Liver (tissue), 9 donors: ENCODE data around the gene ERICH6. TPM values are rescaled to one million over a fixed set of nuclear protein-coding genes. Genes with fewer than 3 reads are reported as not detected.

Experiments used
- DNase-seq: peaks from one replicate; pipeline ENCODE4 v3.0.0-alpha.2; 2017; ENCODE audit warnings: low spot score
- H3K27ac ChIP-seq, 2 donors: one replicate each; pipeline ENCODE4 v1.7.0; 2013; ENCODE audit warnings: inconsistent platforms in 2 of 2, low read length in 2 of 2, control low read depth in 1 of 2, low read depth in 1 of 2, mild to moderate bottlenecking in 1 of 2
- H3K27me3 ChIP-seq, 4 donors: one replicate each; pipeline versions ENCODE4 v1.6.1 to v1.7.0; 2013; ENCODE audit warnings: low read length in 3 of 4, inconsistent platforms in 1 of 4, mild to moderate bottlenecking in 1 of 4, moderate library complexity in 1 of 4; ENCODE audit not compliant: control insufficient read depth in 4 of 4, insufficient read depth in 4 of 4
- H3K36me3 ChIP-seq, 4 donors: one replicate each; pipeline versions ENCODE4 v1.6.1 to v1.7.0; 2013; ENCODE audit warnings: low read length in 3 of 4, mild to moderate bottlenecking in 3 of 4, low read depth in 1 of 4, moderate library complexity in 1 of 4; ENCODE audit not compliant: control insufficient read depth in 4 of 4, insufficient read depth in 3 of 4
- H3K4me1 ChIP-seq, 4 donors: one replicate each; pipeline versions ENCODE4 v1.6.1 to v1.7.0; 2013; ENCODE audit warnings: low read length in 3 of 4, mild to moderate bottlenecking in 3 of 4, moderate library complexity in 1 of 4; ENCODE audit not compliant: control insufficient read depth in 4 of 4, insufficient read depth in 4 of 4
- H3K4me3 ChIP-seq, 3 donors: one replicate each; pipeline versions ENCODE4 v1.6.1 to v1.7.0; 2013; ENCODE audit warnings: low read length in 3 of 3, control low read depth in 1 of 3, low read depth in 1 of 3, mild to moderate bottlenecking in 1 of 3
- H3K9ac ChIP-seq, 2 donors: one replicate each; pipeline ENCODE4 v1.7.0; 2013; ENCODE audit warnings: low read length in 2 of 2, mild to moderate bottlenecking in 2 of 2, moderate library complexity in 2 of 2, control low read depth in 1 of 2, low read depth in 1 of 2
- H3K9me3 ChIP-seq, 4 donors: one replicate each; pipeline versions ENCODE4 v1.6.1 to v1.7.0; 2013; ENCODE audit warnings: low read length in 3 of 4; ENCODE audit not compliant: control insufficient read depth in 4 of 4
- EGR1 ChIP-seq, 2 donors: IDR thresholded peaks; 2 replicates each; pipeline ENCODE4 v1.6.1; 2016 to 2018; ENCODE audit warnings: antibody characterized with exemption in 2 of 2, low read depth in 2 of 2
- FOXA1 ChIP-seq: IDR thresholded peaks from 2 replicates; pipeline ENCODE4 v1.6.1; 2016; ENCODE audit warnings: antibody characterized with exemption
- FOXA2 ChIP-seq: IDR thresholded peaks from 2 replicates; pipeline ENCODE4 v1.6.1; 2016; ENCODE audit warnings: antibody characterized with exemption
- GABPA ChIP-seq, 2 donors: IDR thresholded peaks in 1 of 2; conservative IDR thresholded peaks in 1 of 2; 2 replicates each; pipeline ENCODE4 v1.6.1; 2016; ENCODE audit warnings: antibody characterized with exemption in 2 of 2, mild to moderate bottlenecking in 1 of 2, moderate library complexity in 1 of 2
- HNF4A ChIP-seq, 2 donors: conservative IDR thresholded peaks; 2 replicates each; pipeline ENCODE4 v1.6.1; 2016; ENCODE audit warnings: antibody characterized with exemption in 2 of 2, mild to moderate bottlenecking in 2 of 2
- HNF4G ChIP-seq: IDR thresholded peaks from 2 replicates; pipeline ENCODE4 v1.6.1; 2016; ENCODE audit warnings: antibody characterized with exemption
- JUND ChIP-seq, 2 donors: IDR thresholded peaks; 2 replicates each; pipeline ENCODE4 v1.6.1; 2016; ENCODE audit warnings: antibody characterized with exemption in 2 of 2
- MAX ChIP-seq: IDR thresholded peaks from 2 replicates; pipeline ENCODE4 v1.6.1; 2016; ENCODE audit warnings: antibody characterized with exemption
- NR2F2 ChIP-seq: IDR thresholded peaks from 2 replicates; pipeline ENCODE4 v1.6.1; 2016; ENCODE audit warnings: antibody characterized with exemption
- RAD21 ChIP-seq, 2 donors: IDR thresholded peaks; 2 replicates each; pipeline ENCODE4 v1.6.1; 2016; ENCODE audit warnings: antibody characterized with exemption in 2 of 2, mild to moderate bottlenecking in 2 of 2
- SP1 ChIP-seq: IDR thresholded peaks from 2 replicates; pipeline ENCODE4 v1.6.1; 2018; ENCODE audit warnings: antibody characterized with exemption, mild to moderate bottlenecking
- TAF1 ChIP-seq: conservative IDR thresholded peaks from 2 replicates; pipeline ENCODE4 v1.6.1; 2016; ENCODE audit warnings: antibody characterized with exemption, mild to moderate bottlenecking
- YY1 ChIP-seq: IDR thresholded peaks from 2 replicates; pipeline ENCODE4 v1.6.1; 2016; ENCODE audit warnings: antibody characterized with exemption, mild to moderate bottlenecking
- WGBS: extraction: QIAGEN DNeasy Blood & Tissue Kit; methylation state at CpG from one replicate; pipeline ENCODE4 v1.1.7; 2013; 5-methylcytosine and 5-hydroxymethylcytosine counted together
- polyA plus RNA-seq, 2 donors: library from polyadenylated mRNA; stranded (reverse) in 1 of 2; unstranded in 1 of 2; fragments of 200-250 nt in 1 of 2; fragments of >200 nt in 1 of 2; fragmentation: Nextera tagmentation in 1 of 2; extraction: Ambion mirVana in 1 of 2; gene quantifications; one replicate each; pipeline versions ENCODE4 v1.2.1 to v1.2.3, GENCODE V29; 2013 to 2015
- total RNA-seq, 2 donors: library from RNA; depleted of rRNA; stranded (reverse); fragments of >200 nt; gene quantifications; one replicate each; pipeline ENCODE4 v1.2.3, GENCODE V29; 2014
- TF ChIP-seq, protein P1 (sequence below): IDR thresholded peaks from 2 replicates; pipeline ENCODE4 v1.6.1; 2016; ENCODE audit warnings: antibody characterized with exemption
- TF ChIP-seq, protein P2 (sequence below): fragments of 150-350 bp; IDR thresholded peaks from 2 replicates; pipeline ENCODE4 v1.5.1; 2017; ENCODE audit warnings: improper control_type of control experiment, low read depth, low read length; ENCODE audit not compliant: missing input control
- TF ChIP-seq, protein P3 (sequence below): IDR thresholded peaks from 2 replicates; pipeline ENCODE4 v1.6.1; 2016; ENCODE audit warnings: antibody characterized with exemption, mild to moderate bottlenecking
- TF ChIP-seq, protein P4 (sequence below): IDR thresholded peaks from 2 replicates; pipeline ENCODE4 v1.6.1; 2016; ENCODE audit warnings: antibody characterized with exemption
- donor health status: healthy.
- donor health status: healthy.
- donor health status: healthy.
- donor health status: healthy.
- donor health status: healthy.

ERICH6 gene
- total and polyA plus RNA-seq, 4 donors = under 0.01 TPM; not detected in 3

DNA sequence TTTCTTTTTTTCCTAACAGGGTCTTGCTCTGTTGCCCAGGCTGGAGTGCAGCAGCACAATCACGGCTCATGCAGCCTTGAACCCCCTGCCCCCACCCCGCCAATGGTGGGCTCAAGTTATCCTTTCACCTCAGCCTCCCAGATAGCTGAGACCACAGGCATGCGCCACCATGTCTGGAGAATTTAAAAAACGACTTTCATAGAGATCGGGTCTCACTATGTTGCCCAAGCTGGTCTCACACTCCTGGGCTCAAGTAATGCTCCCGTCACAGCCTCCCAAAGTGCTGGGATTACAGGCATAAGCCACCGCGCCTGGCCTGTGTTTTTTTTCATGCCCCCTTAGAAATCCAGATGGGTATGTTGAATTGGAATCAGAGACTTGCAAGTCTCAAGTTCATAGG, 40.3 kb downstream of the ERICH6 start:
- no peak for DNase-seq
- TF ChIP-seq, protein P1, sequence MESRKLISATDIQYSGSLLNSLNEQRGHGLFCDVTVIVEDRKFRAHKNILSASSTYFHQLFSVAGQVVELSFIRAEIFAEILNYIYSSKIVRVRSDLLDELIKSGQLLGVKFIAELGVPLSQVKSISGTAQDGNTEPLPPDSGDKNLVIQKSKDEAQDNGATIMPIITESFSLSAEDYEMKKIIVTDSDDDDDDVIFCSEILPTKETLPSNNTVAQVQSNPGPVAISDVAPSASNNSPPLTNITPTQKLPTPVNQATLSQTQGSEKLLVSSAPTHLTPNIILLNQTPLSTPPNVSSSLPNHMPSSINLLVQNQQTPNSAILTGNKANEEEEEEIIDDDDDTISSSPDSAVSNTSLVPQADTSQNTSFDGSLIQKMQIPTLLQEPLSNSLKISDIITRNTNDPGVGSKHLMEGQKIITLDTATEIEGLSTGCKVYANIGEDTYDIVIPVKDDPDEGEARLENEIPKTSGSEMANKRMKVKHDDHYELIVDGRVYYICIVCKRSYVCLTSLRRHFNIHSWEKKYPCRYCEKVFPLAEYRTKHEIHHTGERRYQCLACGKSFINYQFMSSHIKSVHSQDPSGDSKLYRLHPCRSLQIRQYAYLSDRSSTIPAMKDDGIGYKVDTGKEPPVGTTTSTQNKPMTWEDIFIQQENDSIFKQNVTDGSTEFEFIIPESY = no peak
- no peak for TF ChIP-seq RAD21 (IDR thresholded peaks at IDR 0.05)
- TF ChIP-seq, protein P2, sequence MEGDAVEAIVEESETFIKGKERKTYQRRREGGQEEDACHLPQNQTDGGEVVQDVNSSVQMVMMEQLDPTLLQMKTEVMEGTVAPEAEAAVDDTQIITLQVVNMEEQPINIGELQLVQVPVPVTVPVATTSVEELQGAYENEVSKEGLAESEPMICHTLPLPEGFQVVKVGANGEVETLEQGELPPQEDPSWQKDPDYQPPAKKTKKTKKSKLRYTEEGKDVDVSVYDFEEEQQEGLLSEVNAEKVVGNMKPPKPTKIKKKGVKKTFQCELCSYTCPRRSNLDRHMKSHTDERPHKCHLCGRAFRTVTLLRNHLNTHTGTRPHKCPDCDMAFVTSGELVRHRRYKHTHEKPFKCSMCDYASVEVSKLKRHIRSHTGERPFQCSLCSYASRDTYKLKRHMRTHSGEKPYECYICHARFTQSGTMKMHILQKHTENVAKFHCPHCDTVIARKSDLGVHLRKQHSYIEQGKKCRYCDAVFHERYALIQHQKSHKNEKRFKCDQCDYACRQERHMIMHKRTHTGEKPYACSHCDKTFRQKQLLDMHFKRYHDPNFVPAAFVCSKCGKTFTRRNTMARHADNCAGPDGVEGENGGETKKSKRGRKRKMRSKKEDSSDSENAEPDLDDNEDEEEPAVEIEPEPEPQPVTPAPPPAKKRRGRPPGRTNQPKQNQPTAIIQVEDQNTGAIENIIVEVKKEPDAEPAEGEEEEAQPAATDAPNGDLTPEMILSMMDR = no peak
- H3K9me3 ChIP-seq = no peaks in the 10 kb centered on the region
- no peaks in the 10 kb centered on the region for H3K4me1 ChIP-seq
- 89% methylated on average over 8 of the region's 8 CpGs for WGBS
- H3K36me3 ChIP-seq = no peaks in the 10 kb centered on the region
- no peak overlapping the region for H3K27ac ChIP-seq
- no peak overlapping the region for H3K4me3 ChIP-seq
- H3K27me3 ChIP-seq = no peaks in the 10 kb centered on the region
- no peak overlapping the region for H3K9ac ChIP-seq

DNA sequence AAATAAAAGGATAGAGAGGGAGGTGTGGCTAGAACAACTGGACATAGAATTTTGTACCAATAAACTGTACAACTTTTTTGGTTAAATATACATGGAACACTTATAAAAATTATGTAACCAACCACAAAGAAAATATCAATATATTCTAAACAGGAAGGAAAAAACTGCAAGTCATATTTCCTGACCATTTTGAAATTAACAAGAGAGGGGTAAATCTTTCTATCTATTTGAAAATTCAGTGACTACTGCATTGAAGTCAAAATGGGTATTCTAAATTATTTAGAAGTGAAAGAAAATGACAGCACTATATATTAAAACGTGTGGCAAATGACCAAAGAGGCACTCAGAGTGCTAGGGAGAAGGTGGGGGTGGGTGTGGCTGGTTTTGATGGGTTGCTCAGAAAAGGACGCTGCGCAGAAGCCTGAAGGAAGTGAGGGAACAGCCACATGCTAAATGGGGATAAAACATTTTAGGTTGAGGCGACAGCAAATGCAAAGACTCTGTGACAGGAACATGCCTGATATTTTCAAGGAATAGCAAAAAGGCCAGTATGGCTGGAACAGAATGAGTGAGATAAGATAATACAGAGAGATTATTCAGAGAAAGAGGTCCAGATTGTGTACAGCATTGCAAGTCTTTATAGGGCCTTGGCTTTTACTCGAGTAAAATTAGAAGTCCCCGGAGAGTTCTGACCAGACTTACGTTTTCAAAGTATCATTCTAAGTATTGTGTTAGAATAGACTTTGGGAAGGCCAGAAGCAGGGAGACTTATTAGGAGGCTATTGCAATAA, 41.1 kb downstream of the ERICH6 start:
- H3K27ac ChIP-seq = no peak overlapping the region
- H3K4me3 ChIP-seq = no peak overlapping the region
- no peaks in the 10 kb centered on the region for H3K27me3 ChIP-seq
- H3K4me1 ChIP-seq = no peaks in the 10 kb centered on the region
- DNase-seq = no peak
- no peaks in the 10 kb centered on the region for H3K9me3 ChIP-seq
- 77% methylated on average over 7 of the region's 7 CpGs for WGBS
- no peaks in the 10 kb centered on the region for H3K36me3 ChIP-seq
- H3K9ac ChIP-seq = no peak overlapping the region
- TF ChIP-seq HNF4A (conservative IDR thresholded peaks at IDR 0.05) (no peak), MAX (no peak), HNF4G (no peak), RAD21 (IDR thresholded peaks at IDR 0.05) (no peak), SP1 (no peak), TAF1 (no peak), GABPA (IDR thresholded peaks at IDR 0.05 in 1 of 2, conservative IDR thresholded peaks at IDR 0.05 in 1 of 2) (no peak), NR2F2 (no peak), YY1 (no peak), JUND (IDR thresholded peaks at IDR 0.05) (no peak), EGR1 (IDR thresholded peaks at IDR 0.05; ENCODE audit: low read depth in 2 of 2) (no peak), FOXA1 (no peak), FOXA2 (no peak)
- TF ChIP-seq, protein P3, sequence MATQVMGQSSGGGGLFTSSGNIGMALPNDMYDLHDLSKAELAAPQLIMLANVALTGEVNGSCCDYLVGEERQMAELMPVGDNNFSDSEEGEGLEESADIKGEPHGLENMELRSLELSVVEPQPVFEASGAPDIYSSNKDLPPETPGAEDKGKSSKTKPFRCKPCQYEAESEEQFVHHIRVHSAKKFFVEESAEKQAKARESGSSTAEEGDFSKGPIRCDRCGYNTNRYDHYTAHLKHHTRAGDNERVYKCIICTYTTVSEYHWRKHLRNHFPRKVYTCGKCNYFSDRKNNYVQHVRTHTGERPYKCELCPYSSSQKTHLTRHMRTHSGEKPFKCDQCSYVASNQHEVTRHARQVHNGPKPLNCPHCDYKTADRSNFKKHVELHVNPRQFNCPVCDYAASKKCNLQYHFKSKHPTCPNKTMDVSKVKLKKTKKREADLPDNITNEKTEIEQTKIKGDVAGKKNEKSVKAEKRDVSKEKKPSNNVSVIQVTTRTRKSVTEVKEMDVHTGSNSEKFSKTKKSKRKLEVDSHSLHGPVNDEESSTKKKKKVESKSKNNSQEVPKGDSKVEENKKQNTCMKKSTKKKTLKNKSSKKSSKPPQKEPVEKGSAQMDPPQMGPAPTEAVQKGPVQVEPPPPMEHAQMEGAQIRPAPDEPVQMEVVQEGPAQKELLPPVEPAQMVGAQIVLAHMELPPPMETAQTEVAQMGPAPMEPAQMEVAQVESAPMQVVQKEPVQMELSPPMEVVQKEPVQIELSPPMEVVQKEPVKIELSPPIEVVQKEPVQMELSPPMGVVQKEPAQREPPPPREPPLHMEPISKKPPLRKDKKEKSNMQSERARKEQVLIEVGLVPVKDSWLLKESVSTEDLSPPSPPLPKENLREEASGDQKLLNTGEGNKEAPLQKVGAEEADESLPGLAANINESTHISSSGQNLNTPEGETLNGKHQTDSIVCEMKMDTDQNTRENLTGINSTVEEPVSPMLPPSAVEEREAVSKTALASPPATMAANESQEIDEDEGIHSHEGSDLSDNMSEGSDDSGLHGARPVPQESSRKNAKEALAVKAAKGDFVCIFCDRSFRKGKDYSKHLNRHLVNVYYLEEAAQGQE = no peak
- TF ChIP-seq, protein P2 = no peak
- TF ChIP-seq, protein P4, sequence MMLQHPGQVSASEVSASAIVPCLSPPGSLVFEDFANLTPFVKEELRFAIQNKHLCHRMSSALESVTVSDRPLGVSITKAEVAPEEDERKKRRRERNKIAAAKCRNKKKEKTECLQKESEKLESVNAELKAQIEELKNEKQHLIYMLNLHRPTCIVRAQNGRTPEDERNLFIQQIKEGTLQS = no peak
